Gastrocnemius medialis (tissue), 4 donors: ENCODE measurements around the gene PAIP2.
"Not testable (repeated sequence)": the region's sequence is repeated elsewhere in the genome, so short reads cannot be mapped to it uniquely, and the experiment has no call there.

ENCODE experiments used
- POLR2A ChIP-seq, 2 donors: fragments of 450-650 bp; IDR thresholded peaks; one replicate each; pipeline ENCODE4 v1.6.1; 2017; ENCODE audit warnings: antibody characterized with exemption in 2 of 2, mild to moderate bottlenecking in 2 of 2, moderate library complexity in 2 of 2
- TF ChIP-seq, protein P1 (sequence below), 5 experiments: fragments of 450-650 bp in 3 of 5; fragments of 200-600 bp in 2 of 5; sonication (generic) in 2 of 5; IDR thresholded peaks in 4 of 5; conservative IDR thresholded peaks in 1 of 5; 1 replicate in 4 of 5; 2 replicates in 1 of 5; pipeline ENCODE4 v1.5.1; 2016 to 2019; ENCODE audit warnings: antibody characterized with exemption in 5 of 5, mild to moderate bottlenecking in 3 of 5, moderate library complexity in 3 of 5

DNA sequence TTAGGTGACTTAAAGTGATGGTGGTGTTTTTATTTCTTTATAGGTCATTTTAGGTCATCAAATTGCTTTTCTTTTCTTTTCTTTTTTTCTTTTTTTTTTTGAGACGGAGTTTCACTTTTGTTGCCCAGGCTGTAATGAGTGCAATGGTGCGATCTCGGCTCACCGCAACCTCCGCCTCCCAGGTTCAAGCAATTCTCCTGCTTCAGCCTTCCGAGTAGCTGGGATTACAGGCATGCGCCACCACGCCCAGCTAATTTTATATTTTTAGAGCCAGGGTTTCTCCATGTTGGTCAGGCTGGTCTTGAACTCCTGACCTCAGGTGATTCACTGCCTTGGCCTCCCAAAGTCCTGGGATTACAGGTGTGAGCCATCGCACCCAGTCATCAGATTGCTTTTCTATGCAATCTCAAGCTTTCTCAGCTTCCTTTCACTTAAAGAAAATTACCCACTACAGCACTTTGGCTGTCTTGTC lies 30.9 kb upstream of the PAIP2 start:
- TF ChIP-seq, protein P1, sequence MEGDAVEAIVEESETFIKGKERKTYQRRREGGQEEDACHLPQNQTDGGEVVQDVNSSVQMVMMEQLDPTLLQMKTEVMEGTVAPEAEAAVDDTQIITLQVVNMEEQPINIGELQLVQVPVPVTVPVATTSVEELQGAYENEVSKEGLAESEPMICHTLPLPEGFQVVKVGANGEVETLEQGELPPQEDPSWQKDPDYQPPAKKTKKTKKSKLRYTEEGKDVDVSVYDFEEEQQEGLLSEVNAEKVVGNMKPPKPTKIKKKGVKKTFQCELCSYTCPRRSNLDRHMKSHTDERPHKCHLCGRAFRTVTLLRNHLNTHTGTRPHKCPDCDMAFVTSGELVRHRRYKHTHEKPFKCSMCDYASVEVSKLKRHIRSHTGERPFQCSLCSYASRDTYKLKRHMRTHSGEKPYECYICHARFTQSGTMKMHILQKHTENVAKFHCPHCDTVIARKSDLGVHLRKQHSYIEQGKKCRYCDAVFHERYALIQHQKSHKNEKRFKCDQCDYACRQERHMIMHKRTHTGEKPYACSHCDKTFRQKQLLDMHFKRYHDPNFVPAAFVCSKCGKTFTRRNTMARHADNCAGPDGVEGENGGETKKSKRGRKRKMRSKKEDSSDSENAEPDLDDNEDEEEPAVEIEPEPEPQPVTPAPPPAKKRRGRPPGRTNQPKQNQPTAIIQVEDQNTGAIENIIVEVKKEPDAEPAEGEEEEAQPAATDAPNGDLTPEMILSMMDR (IDR thresholded peaks at IDR 0.05 in 4 of 5, conservative IDR thresholded peaks at IDR 0.05 in 1 of 5), result not testable (repeated sequence)
- TF ChIP-seq POLR2A (IDR thresholded peaks at IDR 0.05), result not testable (repeated sequence)
